ENCODE results near the gene ARHGEF28.

DNA sequence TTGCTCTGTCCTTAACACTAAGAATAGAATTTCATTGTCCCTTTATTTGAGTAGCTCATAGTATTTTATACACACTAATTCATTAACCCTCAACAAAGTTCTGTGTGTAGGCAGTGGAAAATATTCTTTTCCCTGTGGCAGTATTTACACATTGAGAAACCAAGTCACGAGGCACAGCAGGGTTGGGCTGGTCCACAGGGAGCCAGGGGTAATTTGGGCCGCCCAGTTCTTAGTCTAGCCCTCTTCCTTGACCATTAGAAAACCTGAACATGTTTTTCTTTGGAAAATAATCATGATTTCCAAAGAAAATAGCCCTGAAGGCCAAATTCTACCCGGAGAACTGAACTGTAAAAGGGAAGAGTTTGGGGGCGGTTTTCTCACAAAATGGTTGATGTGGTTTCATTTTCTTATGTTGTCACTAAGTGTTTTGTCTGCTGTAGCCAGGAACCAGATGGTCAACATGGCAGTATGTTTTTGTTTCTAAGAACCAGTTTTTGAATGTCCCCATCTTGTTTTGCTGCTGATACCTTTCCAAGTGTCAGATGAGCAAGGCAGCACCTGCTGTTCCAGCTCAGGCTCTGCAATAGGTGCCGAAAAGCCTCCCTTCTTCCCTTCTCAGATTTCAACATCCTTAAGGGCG lies 29.6 kb downstream of the ARHGEF28 start:
- TF ChIP-seq CTCF (conservative IDR thresholded peaks at IDR 0.05; ENCODE audit: low read length) (no peak), EZH2phosphoT487 (IDR thresholded peaks at IDR 0.05; ENCODE audit: borderline replicate concordance) (no peak)

Data from Loucy (cell line).